GM04503 (cell line): Measurements from ENCODE around the gene PIERCE2.
"Not testable (repeated sequence)": the region's sequence is repeated elsewhere in the genome, so short reads cannot be mapped to it uniquely, and the experiment has no call there.

Experiments used
- DNase-seq: peaks from one replicate; pipeline ENCODE4 v3.0.0-alpha.2; 2012; ENCODE audit warnings: low read depth

The PIERCE2 gene

GRCh38 chr15:55408012-55408928 is at the start of gene PIERCE2, which contains the start of gene CCPG1:
Gene PIERCE2, plus strand, starts transcription at chr15:55408495. Its CDS starts 274 bp downstream, at chr15:55408769.
Gene CCPG1, minus strand, starts transcription at chr15:55408359. Its CDS starts 18,935 bp downstream, at chr15:55389424.
- DNase-seq = peak; percentile 84

- no peak for DNase-seq
Observed at GRCh38 chr15:55360256-55360655, 48.0 kb upstream of the PIERCE2 start.

- no peak for DNase-seq
Observed at GRCh38 chr15:55361048-55361447, 47.2 kb upstream of the PIERCE2 start.

GRCh38 chr15:55362641-55363040 is 45.7 kb upstream of the PIERCE2 start:
- DNase-seq = no peak

- no peak for DNase-seq
Observed at GRCh38 chr15:55366981-55367380, 41.3 kb upstream of the PIERCE2 start.

- no peak for DNase-seq
Observed at GRCh38 chr15:55372701-55373440, 35.4 kb upstream of the PIERCE2 start.

GRCh38 chr15:55379095-55379494 is 29.2 kb upstream of the PIERCE2 start:
- DNase-seq = no peak

- DNase-seq = no peak
Observed at GRCh38 chr15:55381595-55381994, 26.7 kb upstream of the PIERCE2 start.

GRCh38 chr15:55383687-55384086 is 24.6 kb upstream of the PIERCE2 start:
- no peak for DNase-seq

- no peak for DNase-seq
Observed at GRCh38 chr15:55387027-55387426, 21.3 kb upstream of the PIERCE2 start.

GRCh38 chr15:55389264-55389607 is 19.1 kb upstream of the PIERCE2 start:
- no peak for DNase-seq

- no peak for DNase-seq
Observed at GRCh38 chr15:55394694-55395093, 13.6 kb upstream of the PIERCE2 start.

- no peak for DNase-seq
Observed at GRCh38 chr15:55398243-55398642, 10.1 kb upstream of the PIERCE2 start.

- not testable (repeated sequence) for DNase-seq
Observed at GRCh38 chr15:55400050-55400449, 8.2 kb upstream of the PIERCE2 start.

- DNase-seq = no peak
Observed at GRCh38 chr15:55401786-55402246, 6.5 kb upstream of the PIERCE2 start.

GRCh38 chr15:55402707-55403106 is 5.6 kb upstream of the PIERCE2 start:
- no peak for DNase-seq

- no peak for DNase-seq
Observed at GRCh38 chr15:55403531-55403930, 4.8 kb upstream of the PIERCE2 start.

GRCh38 chr15:55407498-55408011 is 740 bp upstream of the PIERCE2 start:
- no peak for DNase-seq

GRCh38 chr15:55408976-55409375 is 681 bp downstream of the PIERCE2 start:
- not testable (repeated sequence) for DNase-seq

- DNase-seq = not testable (repeated sequence)
Observed at GRCh38 chr15:55417678-55418077, 9.4 kb downstream of the PIERCE2 start.

- no peak for DNase-seq
Observed at GRCh38 chr15:55420171-55420866, 12.0 kb downstream of the PIERCE2 start.

- DNase-seq = no peak
Observed at GRCh38 chr15:55422089-55422488, 13.8 kb downstream of the PIERCE2 start.
